ENCODE measurements around the gene GPSM3. TPM values are rescaled to one million over a fixed set of nuclear protein-coding genes. Genes with fewer than 3 reads are reported as not detected.
A peak's percentile ranks its signal among the peaks of the same experiment; 100 is the strongest.

The GPSM3 gene
- total RNA-seq, 1 donor from 2014 or later = 199 TPM

GRCh38 chr6:32174416-32174815 is 18.0 kb downstream of the GPSM3 start:
- H3K4me1 Mint-ChIP-seq = peaks cover 45% of the 10 kb centered on the region
- intact Hi-C loops (cut with micrococcal nuclease) = loop anchor here (10.0 kb wide), 1 partner anchor 510 kb away; the partner anchor contains the start of genes C6orf47, CSNK2B, GPANK1 and LY6G5B
- H3K9me3 Mint-ChIP-seq = no peaks in the 10 kb centered on the region
- TF ChIP-seq, protein P1, sequence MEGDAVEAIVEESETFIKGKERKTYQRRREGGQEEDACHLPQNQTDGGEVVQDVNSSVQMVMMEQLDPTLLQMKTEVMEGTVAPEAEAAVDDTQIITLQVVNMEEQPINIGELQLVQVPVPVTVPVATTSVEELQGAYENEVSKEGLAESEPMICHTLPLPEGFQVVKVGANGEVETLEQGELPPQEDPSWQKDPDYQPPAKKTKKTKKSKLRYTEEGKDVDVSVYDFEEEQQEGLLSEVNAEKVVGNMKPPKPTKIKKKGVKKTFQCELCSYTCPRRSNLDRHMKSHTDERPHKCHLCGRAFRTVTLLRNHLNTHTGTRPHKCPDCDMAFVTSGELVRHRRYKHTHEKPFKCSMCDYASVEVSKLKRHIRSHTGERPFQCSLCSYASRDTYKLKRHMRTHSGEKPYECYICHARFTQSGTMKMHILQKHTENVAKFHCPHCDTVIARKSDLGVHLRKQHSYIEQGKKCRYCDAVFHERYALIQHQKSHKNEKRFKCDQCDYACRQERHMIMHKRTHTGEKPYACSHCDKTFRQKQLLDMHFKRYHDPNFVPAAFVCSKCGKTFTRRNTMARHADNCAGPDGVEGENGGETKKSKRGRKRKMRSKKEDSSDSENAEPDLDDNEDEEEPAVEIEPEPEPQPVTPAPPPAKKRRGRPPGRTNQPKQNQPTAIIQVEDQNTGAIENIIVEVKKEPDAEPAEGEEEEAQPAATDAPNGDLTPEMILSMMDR (IDR thresholded peaks at IDR 0.05) = no peak
- H3K36me3 Mint-ChIP-seq (ENCODE audit: low read depth) = peaks cover 33% of the 10 kb centered on the region
- DNase-seq (no peak), ATAC-seq (ENCODE audit: low read depth) (no peak)
- H3K27me3 Mint-ChIP-seq = no peaks in the 10 kb centered on the region
- H3K4me3 Mint-ChIP-seq = peak overlapping the region; percentile 11
- POLR2A ChIA-PET = interaction anchor here (1.1 kb wide), 1 partner anchor 21 kb away, joined by 3 read pairs; no protein-coding TSS in a partner anchor
- no peak overlapping the region for H3K27ac Mint-ChIP-seq
- CTCF ChIA-PET = no interaction called here

DNA sequence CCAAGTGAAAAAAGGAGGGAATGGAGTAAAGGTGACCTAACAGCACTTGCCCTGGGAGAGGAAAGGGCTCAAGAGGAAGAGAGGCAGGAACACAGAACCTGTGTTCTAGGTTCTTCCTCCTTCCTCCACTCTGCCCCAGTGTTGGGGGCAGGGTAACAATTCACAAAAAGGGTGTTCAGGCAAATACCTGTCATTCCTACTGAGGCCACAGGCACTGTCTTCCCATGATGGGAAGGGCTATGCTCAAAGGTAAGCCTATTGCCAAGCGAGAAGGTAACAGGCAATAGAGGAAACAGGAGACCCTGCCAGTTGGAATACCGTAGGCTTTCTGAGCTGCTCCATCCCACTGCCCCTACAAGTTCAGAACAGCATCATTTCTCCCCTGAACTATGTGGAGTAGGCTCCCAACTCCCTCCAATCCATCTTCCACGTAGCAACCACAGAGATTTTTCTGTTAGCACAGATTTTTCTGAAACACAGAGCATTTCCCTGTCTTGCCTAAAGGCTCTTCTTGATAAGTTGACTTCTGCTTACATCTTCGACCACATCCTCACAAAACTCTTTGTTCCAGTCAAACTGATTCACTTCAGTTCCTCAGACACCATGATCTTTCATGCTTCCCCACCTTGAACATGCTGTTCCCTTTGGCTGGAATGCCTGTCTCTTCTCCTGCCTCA is 19.3 kb downstream of the GPSM3 start:
- Mint-ChIP-seq H3K27ac (no peak overlapping the region), H3K36me3 (ENCODE audit: low read depth) (peaks cover 28% of the 10 kb centered on the region), H3K4me1 (peaks cover 35% of the 10 kb centered on the region), H3K27me3 (no peaks in the 10 kb centered on the region), H3K4me3 (no peak overlapping the region), H3K9me3 (no peaks in the 10 kb centered on the region)
- intact Hi-C loops (cut with micrococcal nuclease) = loop anchor here (10.0 kb wide), 1 partner anchor 508 kb away; the partner anchor contains the start of genes C6orf47, CSNK2B, GPANK1 and LY6G5B
- DNase-seq (no peak), ATAC-seq (ENCODE audit: low read depth) (no peak)
- ChIA-PET CTCF (interaction anchor here (0.6 kb wide), 1 partner anchor 731 kb away, joined by 3 read pairs; no protein-coding TSS in a partner anchor), POLR2A (interaction anchor here (0.5 kb wide), 1 partner anchor 46 kb away, joined by 3 read pairs; no protein-coding TSS in a partner anchor)
- TF ChIP-seq, protein P1 (IDR thresholded peaks at IDR 0.05) = no peak

GRCh38 chr6:32171234-32171633 is 21.2 kb downstream of the GPSM3 start:
- ChIA-PET CTCF (no interaction called here), POLR2A (no interaction called here)
- no peaks in the 10 kb centered on the region for H3K9me3 Mint-ChIP-seq
- H3K36me3 Mint-ChIP-seq (ENCODE audit: low read depth) = peaks cover 33% of the 10 kb centered on the region
- H3K27ac Mint-ChIP-seq = no peak overlapping the region
- intact Hi-C loops (cut with micrococcal nuclease) = loop anchor here (10.0 kb wide), 1 partner anchor 506 kb away; the partner anchor contains the start of genes C6orf47, CSNK2B, GPANK1 and LY6G5B
- DNase-seq (no peak), ATAC-seq (ENCODE audit: low read depth) (no peak)
- TF ChIP-seq, protein P1 (IDR thresholded peaks at IDR 0.05) = no peak
- no peaks in the 10 kb centered on the region for H3K27me3 Mint-ChIP-seq
- H3K4me3 Mint-ChIP-seq = no peak overlapping the region
- peaks cover 20% of the 10 kb centered on the region for H3K4me1 Mint-ChIP-seq

DNA sequence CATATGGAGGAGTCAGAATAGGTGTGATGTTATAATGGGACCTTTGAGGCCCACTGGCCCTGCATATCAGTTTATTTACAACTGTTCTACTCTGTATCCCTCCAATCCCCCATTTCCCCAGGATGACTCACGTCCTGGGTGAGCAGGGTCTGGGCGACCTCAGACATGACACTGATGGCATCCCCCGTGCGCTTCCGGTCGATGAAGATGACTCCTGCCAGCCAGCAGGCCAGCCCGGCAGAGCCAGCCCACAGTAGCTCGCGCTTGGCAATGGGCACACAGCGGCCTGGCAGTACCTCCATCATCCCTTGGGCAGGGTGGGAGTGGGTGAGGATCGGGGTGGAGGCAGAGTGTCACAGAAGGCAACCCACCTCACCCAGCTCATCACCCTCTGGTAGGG is 22.1 kb downstream of the GPSM3 start:
- ATAC-seq (ENCODE audit: low read depth) (no peak), DNase-seq (no peak)
- H3K27ac Mint-ChIP-seq = no peak overlapping the region
- intact Hi-C loops (cut with micrococcal nuclease) = loop anchor here (10.0 kb wide), 1 partner anchor 505 kb away; the partner anchor contains the start of genes C6orf47, CSNK2B, GPANK1 and LY6G5B
- H3K27me3 Mint-ChIP-seq = no peaks in the 10 kb centered on the region
- CTCF ChIA-PET = no interaction called here
- H3K4me1 Mint-ChIP-seq = peaks cover 14% of the 10 kb centered on the region
- POLR2A ChIA-PET = interaction anchor here (0.6 kb wide), 1 partner anchor 14 kb away, joined by 3 read pairs; no protein-coding TSS in a partner anchor
- TF ChIP-seq, protein P1 (IDR thresholded peaks at IDR 0.05) = no peak
- H3K9me3 Mint-ChIP-seq = no peaks in the 10 kb centered on the region
- H3K36me3 Mint-ChIP-seq (ENCODE audit: low read depth) = peaks cover 33% of the 10 kb centered on the region
- H3K4me3 Mint-ChIP-seq = no peak overlapping the region

- Mint-ChIP-seq H3K4me1 (peaks cover 4% of the 10 kb centered on the region), H3K9me3 (no peaks in the 10 kb centered on the region), H3K27ac (no peak overlapping the region), H3K4me3 (no peak overlapping the region), H3K27me3 (no peaks in the 10 kb centered on the region), H3K36me3 (ENCODE audit: low read depth) (peaks cover 33% of the 10 kb centered on the region)
- ChIA-PET POLR2A (no interaction called here), CTCF (no interaction called here)
- intact Hi-C loops (cut with micrococcal nuclease) = no loop called here
- ATAC-seq (ENCODE audit: low read depth) = no peak
- no peak for DNase-seq
- TF ChIP-seq, protein P1 (IDR thresholded peaks at IDR 0.05) = no peak
These were observed 23.4 kb downstream of the GPSM3 start for GRCh38 chr6:32168807-32169591.

Data from activated B cell treated with CpG ODN at 0.5 μM for 24 hours (primary cell).